ENCODE results near the gene KRT77.

The KRT77 gene

GRCh38 chr12:52689239-52689638 lies 14.1 kb downstream of the KRT77 start:
- H3K27ac ChIP-seq (ENCODE audit: low read length) = no peak overlapping the region
- H3K4me2 ChIP-seq (ENCODE audit: low read depth, low read length) = no peak overlapping the region
- H2AFZ ChIP-seq (ENCODE audit: low read length) = no peak overlapping the region
- no peaks in the 10 kb centered on the region for H3F3A ChIP-seq (ENCODE audit: insufficient read depth, low read length)
- H3K79me2 ChIP-seq (ENCODE audit: low read length) = no peaks in the 10 kb centered on the region
- TF ChIP-seq CTCF (IDR thresholded peaks at IDR 0.05; ENCODE audit: low read length) (no peak), EZH2phosphoT487 (IDR thresholded peaks at IDR 0.05; ENCODE audit: low read length) (no peak), EZH2 (optimal IDR thresholded peaks at IDR 0.05; ENCODE audit: low read depth, low read length) (no peak)
- no peaks in the 10 kb centered on the region for H3K9me3 ChIP-seq (replicated peaks; ENCODE audit: insufficient read depth, low read length)
- H3K9ac ChIP-seq (ENCODE audit: low read length) = no peak overlapping the region
- no peaks in the 10 kb centered on the region for H3K9me2 ChIP-seq (replicated peaks; ENCODE audit: insufficient read depth, low read length)
- H3K4me3 ChIP-seq (ENCODE audit: low read length) = no peak overlapping the region
- no peaks in the 10 kb centered on the region for H4K20me1 ChIP-seq (ENCODE audit: insufficient read depth, low read length)
- H3K27me3 ChIP-seq (replicated peaks; ENCODE audit: insufficient read depth, low read length) = peaks cover 93% of the 10 kb centered on the region
- DNase-seq = no peak
- H3K4me1 ChIP-seq (ENCODE audit: low read length) = no peaks in the 10 kb centered on the region
- H3K36me3 ChIP-seq (replicated peaks; ENCODE audit: insufficient read depth, low read length) = no peaks in the 10 kb centered on the region

GRCh38 chr12:52688481-52688880 lies 14.8 kb downstream of the KRT77 start:
- Histone ChIP-seq H3K27ac (ENCODE audit: low read length) (no peak overlapping the region), H4K20me1 (ENCODE audit: insufficient read depth, low read length) (no peaks in the 10 kb centered on the region), H3F3A (ENCODE audit: insufficient read depth, low read length) (no peaks in the 10 kb centered on the region), H3K9ac (ENCODE audit: low read length) (no peak overlapping the region), H3K36me3 (replicated peaks; ENCODE audit: insufficient read depth, low read length) (no peaks in the 10 kb centered on the region), H3K9me3 (replicated peaks; ENCODE audit: insufficient read depth, low read length) (no peaks in the 10 kb centered on the region), H2AFZ (ENCODE audit: low read length) (no peak overlapping the region), H3K4me2 (ENCODE audit: low read depth, low read length) (no peak overlapping the region), H3K9me2 (replicated peaks; ENCODE audit: insufficient read depth, low read length) (no peaks in the 10 kb centered on the region), H3K4me3 (ENCODE audit: low read length) (no peak overlapping the region), H3K27me3 (replicated peaks; ENCODE audit: insufficient read depth, low read length) (peaks cover 91% of the 10 kb centered on the region), H3K4me1 (ENCODE audit: low read length) (no peaks in the 10 kb centered on the region), H3K79me2 (ENCODE audit: low read length) (no peaks in the 10 kb centered on the region)
- no peak for TF ChIP-seq EZH2 (optimal IDR thresholded peaks at IDR 0.05; ENCODE audit: low read depth, low read length)
- no peak for TF ChIP-seq EZH2phosphoT487 (IDR thresholded peaks at IDR 0.05; ENCODE audit: low read length)
- no peak for TF ChIP-seq CTCF (IDR thresholded peaks at IDR 0.05; ENCODE audit: low read length)
- no peak for DNase-seq

- no peaks in the 10 kb centered on the region for H3F3A ChIP-seq (ENCODE audit: insufficient read depth, low read length)
- no peak overlapping the region for H3K9ac ChIP-seq (ENCODE audit: low read length)
- H3K4me1 ChIP-seq (ENCODE audit: low read length) = no peaks in the 10 kb centered on the region
- H3K36me3 ChIP-seq (replicated peaks; ENCODE audit: insufficient read depth, low read length) = no peaks in the 10 kb centered on the region
- H2AFZ ChIP-seq (ENCODE audit: low read length) = no peak overlapping the region
- no peak for DNase-seq
- no peaks in the 10 kb centered on the region for H3K9me3 ChIP-seq (replicated peaks; ENCODE audit: insufficient read depth, low read length)
- H3K9me2 ChIP-seq (replicated peaks; ENCODE audit: insufficient read depth, low read length) = no peaks in the 10 kb centered on the region
- H3K27me3 ChIP-seq (replicated peaks; ENCODE audit: insufficient read depth, low read length) = peaks cover 90% of the 10 kb centered on the region
- no peak overlapping the region for H3K4me2 ChIP-seq (ENCODE audit: low read depth, low read length)
- H4K20me1 ChIP-seq (ENCODE audit: insufficient read depth, low read length) = no peaks in the 10 kb centered on the region
- no peaks in the 10 kb centered on the region for H3K79me2 ChIP-seq (ENCODE audit: low read length)
- no peak overlapping the region for H3K4me3 ChIP-seq (ENCODE audit: low read length)
- H3K27ac ChIP-seq (ENCODE audit: low read length) = no peak overlapping the region
- no peak for TF ChIP-seq CTCF (IDR thresholded peaks at IDR 0.05; ENCODE audit: low read length)
- TF ChIP-seq EZH2 (optimal IDR thresholded peaks at IDR 0.05; ENCODE audit: low read depth, low read length) = no peak
- no peak for TF ChIP-seq EZH2phosphoT487 (IDR thresholded peaks at IDR 0.05; ENCODE audit: low read length)
Observed at GRCh38 chr12:52687497-52688385, 15.6 kb downstream of the KRT77 start.
